H1 (cell line): ENCODE data around the gene PLLP. TPM values are rescaled to one million over a fixed set of nuclear protein-coding genes. Genes with fewer than 3 reads are reported as not detected.

Experiments used
- CTCF ChIA-PET: fragments of 300-600 bp; sonication (Branson Sonifier 250); formaldehyde crosslinking; loops from one replicate; lab custom pipeline; 2021; ENCODE audit not compliant: partially characterized antibody; lab: Charles Lee
- POLR2A ChIA-PET: fragments of 300-600 bp; sonication (Branson Sonifier 250); formaldehyde crosslinking; loops from one replicate; lab custom pipeline; 2021; ENCODE audit warnings: inconsistent platforms; ENCODE audit not compliant: partially characterized antibody; lab: Charles Lee
- DNase-seq, 2 experiments: peaks; one replicate each; pipeline versions ENCODE4 v3.0.0 to v3.0.0-alpha.2; 2010 to 2022; ENCODE audit warnings: low spot score in 2 of 2, low read depth in 1 of 2, mixed read lengths in 1 of 2
- FAIRE-seq: peaks from 2 replicates; lab custom pipeline; 2011; peaks lifted over from hg19 to GRCh38; lab: Jason Lieb, UNC
- H2AFZ ChIP-seq: 2 replicates; pipeline ENCODE4 v1.8.1; 2012; ENCODE audit warnings: low read length, inconsistent platforms
- H2AK5ac ChIP-seq: 2 replicates; pipeline ENCODE4 v1.6.1; 2013; ENCODE audit warnings: low read depth, low read length
- H2BK120ac ChIP-seq: replicated peaks from 2 replicates; pipeline ENCODE3; 2013; ENCODE audit warnings: low read depth, low read length, inconsistent platforms
- H2BK12ac ChIP-seq: 2 replicates; pipeline ENCODE4 v1.6.1; 2013; ENCODE audit warnings: low read depth, low read length
- H2BK15ac ChIP-seq: 2 replicates; pipeline ENCODE4 v1.6.1; 2013; ENCODE audit warnings: low read length
- H2BK20ac ChIP-seq: 2 replicates; pipeline ENCODE4 v1.6.1; 2013; ENCODE audit warnings: low read length
- H2BK5ac ChIP-seq: 2 replicates; pipeline ENCODE4 v1.6.1; 2013; ENCODE audit warnings: low read depth, low read length
- H3K14ac ChIP-seq: 2 replicates; pipeline ENCODE4 v1.6.1; 2013; ENCODE audit warnings: inconsistent platforms; ENCODE audit not compliant: insufficient read length
- H3K18ac ChIP-seq: 2 replicates; pipeline ENCODE4 v1.6.1; 2013; ENCODE audit warnings: low read length; ENCODE audit errors: extremely low read depth
- H3K23ac ChIP-seq: 2 replicates; pipeline ENCODE4 v1.6.1; 2013; ENCODE audit warnings: inconsistent platforms; ENCODE audit not compliant: insufficient read length
- H3K23me2 ChIP-seq: 2 replicates; pipeline ENCODE4 v1.6.1; 2013; ENCODE audit warnings: low read depth, low read length
- H3K27ac ChIP-seq: 2 replicates; pipeline ENCODE4 v1.6.1; 2011; ENCODE audit warnings: low read depth, low read length, inconsistent platforms
- H3K27me3 ChIP-seq, 4 experiments: replicated peaks in 1 of 4; 1 replicate in 1 of 4; 2 replicates in 3 of 4; pipeline versions ENCODE4 v1.6.1 to v1.8.1; 2011 to 2013; ENCODE audit warnings: low read length in 3 of 4, mild to moderate bottlenecking in 3 of 4, inconsistent platforms in 2 of 4, mixed read lengths in 2 of 4, moderate library complexity in 1 of 4; ENCODE audit not compliant: control insufficient read depth in 3 of 4, insufficient read depth in 3 of 4; ENCODE audit errors: extremely low read depth in 1 of 4
- H3K36me3 ChIP-seq, 4 experiments: 2 replicates each; pipeline versions ENCODE4 v1.6.1 to v1.8.1; 2011 to 2013; ENCODE audit warnings: mild to moderate bottlenecking in 4 of 4, low read length in 3 of 4, moderate library complexity in 2 of 4, control low read depth in 1 of 4, inconsistent platforms in 1 of 4; ENCODE audit not compliant: insufficient read depth in 4 of 4, control insufficient read depth in 2 of 4
- H3K4ac ChIP-seq: replicated peaks from 2 replicates; pipeline ENCODE3; 2013; ENCODE audit warnings: low read length, low read depth, mixed read lengths, inconsistent platforms; ENCODE audit not compliant: insufficient read length
- H3K4me1 ChIP-seq, 4 experiments: replicated peaks in 1 of 4; 1 replicate in 1 of 4; 2 replicates in 3 of 4; pipeline versions ENCODE4 v1.6.1 to v1.8.1; 2011 to 2013; ENCODE audit warnings: low read length in 3 of 4, inconsistent platforms in 2 of 4, mixed read lengths in 1 of 4; ENCODE audit not compliant: insufficient read depth in 4 of 4, control insufficient read depth in 3 of 4
- H3K4me2 ChIP-seq, 2 experiments: 2 replicates each; pipeline versions ENCODE4 v1.6.1 to v1.8.1; 2011 to 2013; ENCODE audit warnings: low read depth in 2 of 2, low read length in 2 of 2, control low read depth in 1 of 2, inconsistent platforms in 1 of 2, mild to moderate bottlenecking in 1 of 2; ENCODE audit not compliant: insufficient read depth in 1 of 2
- H3K4me3 ChIP-seq, 4 experiments: fragments of 200-600, 300-600 bp in 1 of 4; sonication (generic), shearing (Covaris generic), sonication (Bioruptor Twin) in 1 of 4; 2 replicates each; pipeline versions ENCODE4 v1.5.1 to v1.8.1; 2011 to 2016; ENCODE audit warnings: low read length in 4 of 4, low read depth in 3 of 4, control low read depth in 2 of 4, inconsistent platforms in 2 of 4, mild to moderate bottlenecking in 2 of 4, mixed read lengths in 1 of 4, moderate library complexity in 1 of 4; ENCODE audit not compliant: insufficient read depth in 2 of 4; ENCODE audit errors: extremely low read depth in 1 of 4
- H3K56ac ChIP-seq: replicated peaks from 2 replicates; pipeline ENCODE3; 2013; ENCODE audit warnings: low read depth, mild to moderate bottlenecking, mixed read lengths, low read length, inconsistent platforms; ENCODE audit not compliant: insufficient read length
- H3K79me1 ChIP-seq: 2 replicates; pipeline ENCODE4 v1.6.1; 2013; ENCODE audit warnings: low read depth, low read length, control low read depth
- H3K79me2 ChIP-seq, 2 experiments: 2 replicates each; pipeline versions ENCODE4 v1.6.1 to v1.8.1; 2012 to 2013; ENCODE audit warnings: low read length in 2 of 2, mild to moderate bottlenecking in 2 of 2, inconsistent platforms in 1 of 2; ENCODE audit not compliant: insufficient read depth in 2 of 2, control insufficient read depth in 1 of 2
- H3K9ac ChIP-seq, 4 experiments: replicated peaks in 1 of 4; 1 replicate in 1 of 4; 2 replicates in 3 of 4; pipeline versions ENCODE4 v1.6.1 to v1.8.1; 2011 to 2013; ENCODE audit warnings: low read depth in 3 of 4, low read length in 3 of 4, control low read depth in 2 of 4, mild to moderate bottlenecking in 2 of 4, moderate library complexity in 2 of 4, inconsistent platforms in 1 of 4; ENCODE audit errors: extremely low read depth in 1 of 4
- H3K9me3 ChIP-seq, 2 experiments: 2 replicates each; pipeline versions ENCODE4 v1.6.1 to v1.8.1; 2012 to 2013; ENCODE audit warnings: mild to moderate bottlenecking in 2 of 2, moderate library complexity in 2 of 2, control low read depth in 1 of 2, inconsistent platforms in 1 of 2, low read depth in 1 of 2, low read length in 1 of 2, mixed read lengths in 1 of 2; ENCODE audit not compliant: insufficient read depth in 2 of 2
- H4K20me1 ChIP-seq, 2 experiments: replicated peaks in 1 of 2; 2 replicates each; pipeline versions ENCODE3 to v1.8.1; 2011 to 2013; ENCODE audit warnings: inconsistent platforms in 2 of 2, low read length in 2 of 2, mild to moderate bottlenecking in 1 of 2; ENCODE audit not compliant: insufficient read depth in 2 of 2, control insufficient read depth in 1 of 2
- H4K5ac ChIP-seq: 2 replicates; pipeline ENCODE4 v1.6.1; 2013; ENCODE audit warnings: low read length, low read depth, mixed read lengths, inconsistent platforms; ENCODE audit not compliant: insufficient read length
- H4K8ac ChIP-seq: 2 replicates; pipeline ENCODE4 v1.8.0; 2013; ENCODE audit warnings: mild to moderate bottlenecking, moderate library complexity, low read length, inconsistent platforms; ENCODE audit not compliant: insufficient read depth; ENCODE audit errors: extremely low read depth
- H4K91ac ChIP-seq: replicated peaks from 2 replicates; pipeline ENCODE3; 2013; ENCODE audit warnings: low read length, mixed read lengths, inconsistent platforms; ENCODE audit not compliant: insufficient read length
- CBX5 ChIP-seq: fragments of 300-800, 300-1000 bp; sonication (generic); IDR thresholded peaks from 2 replicates; pipeline ENCODE4 v1.7.1; 2016; ENCODE audit warnings: antibody characterized with exemption, low read length, low read depth
- CEBPB ChIP-seq: IDR thresholded peaks from 2 replicates; pipeline ENCODE4 v1.6.1; 2012; ENCODE audit warnings: low read depth, low read length
- CHD2 ChIP-seq: IDR thresholded peaks from 2 replicates; pipeline ENCODE4 v1.6.1; 2012; ENCODE audit warnings: low read length, improper control_type of control experiment
- CREB1 ChIP-seq: IDR thresholded peaks from 2 replicates; pipeline ENCODE4 v1.6.1; 2012; ENCODE audit warnings: inconsistent platforms
- CTCF ChIP-seq, 3 experiments: IDR thresholded peaks; 1 replicate in 2 of 3; 2 replicates in 1 of 3; pipeline versions ENCODE4 v1.5.1 to v1.6.1; 2011; ENCODE audit warnings: low read length in 3 of 3, mild to moderate bottlenecking in 3 of 3, inconsistent platforms in 2 of 3, low read depth in 1 of 3, moderate library complexity in 1 of 3; ENCODE audit not compliant: insufficient read depth in 1 of 3; ENCODE audit errors: control extremely low read depth in 1 of 3
- E2F6 ChIP-seq: IDR thresholded peaks from 2 replicates; pipeline ENCODE4 v1.6.1; 2012; ENCODE audit warnings: inconsistent platforms
- EGR1 ChIP-seq: IDR thresholded peaks from 2 replicates; pipeline ENCODE4 v1.6.1; 2011; ENCODE audit warnings: low read depth, low read length, borderline replicate concordance
- EP300 ChIP-seq, 2 experiments: IDR thresholded peaks; 1 replicate in 1 of 2; 2 replicates in 1 of 2; pipeline ENCODE4 v1.6.1; 2011 to 2012; ENCODE audit warnings: low read depth in 2 of 2, low read length in 2 of 2, mild to moderate bottlenecking in 2 of 2, borderline replicate concordance in 1 of 2, inconsistent platforms in 1 of 2, moderate library complexity in 1 of 2
- EZH2 ChIP-seq: fragments of 200-600 bp; sonication (generic); IDR thresholded peaks from 2 replicates; pipeline ENCODE4 v1.7.1; 2012; ENCODE audit warnings: low read depth, mild to moderate bottlenecking, moderate library complexity, low read length, inconsistent platforms; ENCODE audit not compliant: severe bottlenecking
- NANOG ChIP-seq: IDR thresholded peaks from 2 replicates; pipeline ENCODE4 v1.6.1; 2011; ENCODE audit warnings: low read length, low read depth, mild to moderate bottlenecking, inconsistent platforms; ENCODE audit not compliant: insufficient read depth, poor library complexity, severe bottlenecking
- NRF1 ChIP-seq: IDR thresholded peaks from 2 replicates; pipeline ENCODE4 v1.6.1; 2011; ENCODE audit warnings: mild to moderate bottlenecking, low read depth, low read length, improper control_type of control experiment
- WGBS, 2 experiments: shearing (Covaris generic) in 1 of 2; methylation state at CpG; one replicate each; pipeline versions ENCODE4 v1.1.6 to v1.1.7; 2013 to 2015; ENCODE audit warnings: low lambda C conversion rate in 2 of 2, mixed read lengths in 2 of 2, inconsistent platforms in 1 of 2, low coverage in 1 of 2, missing lambda C conversion rate in 1 of 2; ENCODE audit not compliant: insufficient replicate concordance in 2 of 2, insufficient coverage in 1 of 2, insufficient read length in 1 of 2; ENCODE audit errors: extremely low coverage in 1 of 2, missing lambda C conversion rate in 1 of 2; 5-methylcytosine and 5-hydroxymethylcytosine counted together
- polyA plus RNA-seq, 7 experiments: library from polyadenylated mRNA; depleted of rRNA in 3 of 7; stranded (reverse) in 5 of 7; unstranded in 2 of 7; fragments of >200 nt in 5 of 7; fragments of 200-250 nt in 2 of 7; gene quantifications; 1 replicate in 5 of 7; 2 replicates in 1 of 7; 4 replicates in 1 of 7; pipeline versions ENCODE4 v1.2.1 to v1.2.3, GENCODE V29; 2011 to 2013; ENCODE audit warnings: missing spikeins in 2 of 7, mixed read lengths in 2 of 7
- total RNA-seq: library from RNA; stranded (reverse); fragmentation: NEBNext Ultra II Directional; extraction: Animal tissue kit (Norgen Biotek cat#: 25700); gene quantifications from 2 replicates; pipeline ENCODE4 v1.2.1, GENCODE V29; 2021

Gene PLLP
- total and polyA plus RNA-seq, 2 of the 8 experiments (the other 6 are each of a cell fraction or from before 2014, with no cell fraction given), result 2.9 to 10.6 TPM

- Histone ChIP-seq H3K23ac (no peak overlapping the region), H2BK15ac (no peak overlapping the region), H3K23me2 (no peaks in the 10 kb centered on the region), H3K79me1 (no peaks in the 10 kb centered on the region), H3K4ac (no peak overlapping the region), H4K8ac (no peak overlapping the region), H3K27me3 (no peaks in the 10 kb centered on the region), H4K5ac (no peak overlapping the region), H3K79me2 (no peaks in the 10 kb centered on the region), H2AK5ac (no peak overlapping the region), H3K27ac (no peak overlapping the region), H3K9me3 (no peaks in the 10 kb centered on the region), H3K56ac (no peak overlapping the region), H3K9ac (no peak overlapping the region), H3K36me3 (peaks cover 9 to 61% (median 26%) of the 10 kb centered on the region in 4 experiments; a peak in 7 of 8 replicates), H4K91ac (no peak overlapping the region), H2AFZ (no peak overlapping the region), H3K4me3 (no peak overlapping the region), H3K4me2 (no peak overlapping the region), H2BK5ac (no peak overlapping the region), H3K14ac (no peak overlapping the region), H2BK20ac (no peak overlapping the region), H4K20me1 (peaks cover 0 to 3% of the 10 kb centered on the region in 2 experiments), H3K4me1 (no peaks in the 10 kb centered on the region), H2BK120ac (no peak overlapping the region), H3K18ac (no peak overlapping the region), H2BK12ac (no peak overlapping the region)
- ChIA-PET POLR2A (no interaction called here), CTCF (interaction anchor here (1.3 to 2.3 kb wide), 3 partner anchors 39 to 131 kb away, joined by 3 to 4 read pairs (median 3); no protein-coding TSS in a partner anchor)
- FAIRE-seq (no peak), DNase-seq (no peak)
- no peak for TF ChIP-seq CBX5
- TF ChIP-seq NANOG, result no peak
- TF ChIP-seq CREB1, result no peak
- no peak for TF ChIP-seq CHD2
- no peak for TF ChIP-seq CTCF (IDR thresholded peaks at IDR 0.05; ENCODE audit: control extremely low read depth in 1 of 3, insufficient read depth in 1 of 3, low read depth in 1 of 3, low read length in 3 of 3)
- TF ChIP-seq EP300 (IDR thresholded peaks at IDR 0.05; ENCODE audit: borderline replicate concordance in 1 of 2, low read depth in 2 of 2, low read length in 2 of 2), result no peak
- no peak for TF ChIP-seq EZH2
- no peak for TF ChIP-seq E2F6
- no peak for TF ChIP-seq CEBPB
- no peak for TF ChIP-seq EGR1
- no peak for TF ChIP-seq NRF1
- 89% methylated on average over 1 of the region's 1 CpG; no CpG with 5 or more reads in 1 of the 2 experiments for WGBS, 2 experiments
Observed at GRCh38 chr16:57213462-57213861, 71.0 kb downstream of the PLLP start.
